ENCODE results near the gene EPB41L2.
"Not testable (repeated sequence)": the region's sequence is repeated elsewhere in the genome, so short reads cannot be mapped to it uniquely, and the experiment has no call there.

The EPB41L2 gene

GRCh38 chr6:130822736-130823135, 240.3 kb downstream of the EPB41L2 start:
- Histone ChIP-seq H3K36me3 (ENCODE audit: insufficient read depth, low read length) (no peaks in the 10 kb centered on the region), H3K9me3 (ENCODE audit: control insufficient read depth, insufficient read depth, low read length) (no peaks in the 10 kb centered on the region), H3K4me1 (ENCODE audit: insufficient read depth, low read length) (peaks cover 10% of the 10 kb centered on the region), H3K9ac (ENCODE audit: low read depth, low read length) (no peak overlapping the region)

GRCh38 chr6:130815200-130816071, 247.6 kb downstream of the EPB41L2 start:
- H3K9ac ChIP-seq (ENCODE audit: low read depth, low read length) = no peak overlapping the region

GRCh38 chr6:130814506-130814905, 248.5 kb downstream of the EPB41L2 start:
- Histone ChIP-seq H3K36me3 (ENCODE audit: insufficient read depth, low read length) (no peaks in the 10 kb centered on the region), H3K9ac (ENCODE audit: low read depth, low read length) (no peak overlapping the region), H3K4me1 (ENCODE audit: insufficient read depth, low read length) (no peaks in the 10 kb centered on the region), H3K9me3 (ENCODE audit: control insufficient read depth, insufficient read depth, low read length) (no peaks in the 10 kb centered on the region)

More at GRCh38 chr6:130815200-130816071, 247.6 kb downstream of the EPB41L2 start:
- Histone ChIP-seq H3K4me1 (ENCODE audit: insufficient read depth, low read length) (no peaks in the 10 kb centered on the region), H3K9me3 (ENCODE audit: control insufficient read depth, insufficient read depth, low read length) (no peaks in the 10 kb centered on the region), H3K36me3 (ENCODE audit: insufficient read depth, low read length) (no peaks in the 10 kb centered on the region)

- Histone ChIP-seq H3K36me3 (ENCODE audit: insufficient read depth, low read length) (no peaks in the 10 kb centered on the region), H3K4me1 (ENCODE audit: insufficient read depth, low read length) (no peaks in the 10 kb centered on the region)
Observed at GRCh38 chr6:130811932-130812331, 251.1 kb downstream of the EPB41L2 start.

GRCh38 chr6:130810307-130811030, 252.6 kb downstream of the EPB41L2 start:
- no peak overlapping the region for H3K9ac ChIP-seq (ENCODE audit: low read depth, low read length)

More at GRCh38 chr6:130811932-130812331, 251.1 kb downstream of the EPB41L2 start:
- Histone ChIP-seq H3K9me3 (ENCODE audit: control insufficient read depth, insufficient read depth, low read length) (no peaks in the 10 kb centered on the region), H3K9ac (ENCODE audit: low read depth, low read length) (no peak overlapping the region)

GRCh38 chr6:130801368-130801767, 261.7 kb downstream of the EPB41L2 start:
- not testable (repeated sequence) for H3K36me3 ChIP-seq (ENCODE audit: insufficient read depth, low read length); H3K9me3 ChIP-seq (ENCODE audit: control insufficient read depth, insufficient read depth, low read length); H3K4me1 ChIP-seq (ENCODE audit: insufficient read depth, low read length); H3K9ac ChIP-seq (ENCODE audit: low read depth, low read length)

More at GRCh38 chr6:130810307-130811030, 252.6 kb downstream of the EPB41L2 start:
- Histone ChIP-seq H3K9me3 (ENCODE audit: control insufficient read depth, insufficient read depth, low read length) (no peaks in the 10 kb centered on the region), H3K36me3 (ENCODE audit: insufficient read depth, low read length) (no peaks in the 10 kb centered on the region), H3K4me1 (ENCODE audit: insufficient read depth, low read length) (no peaks in the 10 kb centered on the region)

GRCh38 chr6:130797061-130797460, 266.0 kb downstream of the EPB41L2 start:
- no peaks in the 10 kb centered on the region for H3K9me3 ChIP-seq (ENCODE audit: control insufficient read depth, insufficient read depth, low read length)
- H3K9ac ChIP-seq (ENCODE audit: low read depth, low read length) = no peak overlapping the region
- H3K36me3 ChIP-seq (ENCODE audit: insufficient read depth, low read length) = no peaks in the 10 kb centered on the region
- H3K4me1 ChIP-seq (ENCODE audit: insufficient read depth, low read length) = peaks cover 14% of the 10 kb centered on the region

GRCh38 chr6:130796313-130796905, 266.6 kb downstream of the EPB41L2 start:
- Histone ChIP-seq H3K9ac (ENCODE audit: low read depth, low read length) (no peak overlapping the region), H3K4me1 (ENCODE audit: insufficient read depth, low read length) (peaks cover 14% of the 10 kb centered on the region), H3K36me3 (ENCODE audit: insufficient read depth, low read length) (no peaks in the 10 kb centered on the region), H3K9me3 (ENCODE audit: control insufficient read depth, insufficient read depth, low read length) (no peaks in the 10 kb centered on the region)

GRCh38 chr6:130794738-130795137, 268.3 kb downstream of the EPB41L2 start:
- no peak overlapping the region for H3K9ac ChIP-seq (ENCODE audit: low read depth, low read length)

GRCh38 chr6:130794010-130794697, 268.9 kb downstream of the EPB41L2 start:
- Histone ChIP-seq H3K4me1 (ENCODE audit: insufficient read depth, low read length) (peaks cover 14% of the 10 kb centered on the region), H3K9me3 (ENCODE audit: control insufficient read depth, insufficient read depth, low read length) (no peaks in the 10 kb centered on the region), H3K36me3 (ENCODE audit: insufficient read depth, low read length) (no peaks in the 10 kb centered on the region), H3K9ac (ENCODE audit: low read depth, low read length) (no peak overlapping the region)

More at GRCh38 chr6:130794738-130795137, 268.3 kb downstream of the EPB41L2 start:
- H3K9me3 ChIP-seq (ENCODE audit: control insufficient read depth, insufficient read depth, low read length) = no peaks in the 10 kb centered on the region
- no peaks in the 10 kb centered on the region for H3K36me3 ChIP-seq (ENCODE audit: insufficient read depth, low read length)
- H3K4me1 ChIP-seq (ENCODE audit: insufficient read depth, low read length) = peaks cover 14% of the 10 kb centered on the region

Data from ES-I3 (cell line).